ENCODE measurements around the gene TMEM253. TPM values are rescaled to one million over a fixed set of nuclear protein-coding genes. Genes with fewer than 3 reads are reported as not detected.

TMEM253 gene
- total and polyA plus RNA-seq, 9 of the 15 experiments (the other 6 are each of a cell fraction or from before 2014, with no cell fraction given): 0.11 to 0.61 (median 0.26) TPM; not detected in 3

GRCh38 chr14:21107283-21107800 is 6.5 kb downstream of the TMEM253 start (continued):
- 0 out of 2 replicates have a peak, but pooled peaks have one; percentile 44 for TF ChIP-seq ZNF592 (IDR thresholded peaks at IDR 0.05)
- TF ChIP-seq KDM2B (CRISPR knock-in tag; IDR thresholded peaks at IDR 0.05): no peak
- no peak for TF ChIP-seq MBD1 (CRISPR knock-in tag; IDR thresholded peaks at IDR 0.05)
- no peak for TF ChIP-seq AFF4 (CRISPR knock-in tag; IDR thresholded peaks at IDR 0.05)
- peak; percentile 46 to 53; a peak in 3 of 4 replicates for TF ChIP-seq KDM1A (IDR thresholded peaks at IDR 0.05)
- TF ChIP-seq ZFP1 (CRISPR knock-in tag; IDR thresholded peaks at IDR 0.05): no peak
- peak; percentile 99 for TF ChIP-seq MEIS2 (IDR thresholded peaks at IDR 0.05; ENCODE audit: partially characterized antibody)
- no peak for TF ChIP-seq ETS2 (tag; IDR thresholded peaks at IDR 0.05; ENCODE audit: borderline replicate concordance, poor library complexity, severe bottlenecking)
- TF ChIP-seq HDGF (IDR thresholded peaks at IDR 0.05): 0 out of 2 replicates have a peak, but pooled peaks have one; percentile 9
- TF ChIP-seq ZNF212 (CRISPR knock-in tag; IDR thresholded peaks at IDR 0.05): no peak
- TF ChIP-seq C11orf30 (IDR thresholded peaks at IDR 0.05; ENCODE audit: low read depth): peak; percentile 67
- TF ChIP-seq, protein P1, sequence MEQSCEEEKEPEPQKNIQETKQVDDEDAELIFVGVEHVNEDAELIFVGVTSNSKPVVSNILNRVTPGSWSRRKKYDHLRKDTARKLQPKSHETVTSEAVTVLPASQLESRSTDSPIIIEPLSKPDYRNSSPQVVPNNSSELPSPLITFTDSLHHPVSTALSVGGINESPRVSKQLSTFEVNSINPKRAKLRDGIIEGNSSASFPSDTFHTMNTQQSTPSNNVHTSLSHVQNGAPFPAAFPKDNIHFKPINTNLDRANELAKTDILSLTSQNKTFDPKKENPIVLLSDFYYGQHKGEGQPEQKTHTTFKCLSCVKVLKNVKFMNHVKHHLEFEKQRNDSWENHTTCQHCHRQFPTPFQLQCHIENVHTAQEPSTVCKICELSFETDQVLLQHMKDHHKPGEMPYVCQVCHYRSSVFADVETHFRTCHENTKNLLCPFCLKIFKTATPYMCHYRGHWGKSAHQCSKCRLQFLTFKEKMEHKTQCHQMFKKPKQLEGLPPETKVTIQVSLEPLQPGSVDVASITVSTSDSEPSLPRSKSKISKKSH (CRISPR knock-in tag; IDR thresholded peaks at IDR 0.05): no peak
- TF ChIP-seq HMG20A (CRISPR knock-in tag; conservative IDR thresholded peaks at IDR 0.05): no peak
- no peak for TF ChIP-seq HIVEP1 (CRISPR knock-in tag; IDR thresholded peaks at IDR 0.05)
- 0 out of 4 replicates have a peak, but pooled peaks of 1 of the 2 experiments have one; percentile 17 for TF ChIP-seq KDM4B (IDR thresholded peaks at IDR 0.05; ENCODE audit: borderline replicate concordance in 2 of 2, low read depth in 1 of 2)
- no peak for TF ChIP-seq BCOR (IDR thresholded peaks at IDR 0.05)
- TF ChIP-seq MTA2 (IDR thresholded peaks at IDR 0.05; ENCODE audit: low read depth): 0 out of 2 replicates have a peak, but pooled peaks have one; percentile 15

Data from K562 (cell line).